Mammary epithelial cell (primary cell): Measurements from ENCODE around the gene DRD2.

Source experiments
- CTCF ChIP-seq, 2 donors: IDR thresholded peaks in 1 of 2; conservative IDR thresholded peaks in 1 of 2; 2 replicates each; pipeline ENCODE4 v1.5.1; 2011 to 2012; ENCODE audit warnings: inconsistent platforms in 2 of 2, low read length in 2 of 2, mild to moderate bottlenecking in 2 of 2, control low read depth in 1 of 2, low read depth in 1 of 2; ENCODE audit not compliant: insufficient read depth in 1 of 2; ENCODE audit errors: extremely low read depth in 1 of 2
- EZH2 ChIP-seq: IDR thresholded peaks from 2 replicates; pipeline ENCODE4 v1.6.1; 2012; ENCODE audit warnings: low read length, inconsistent platforms, borderline replicate concordance

GRCh38 chr11:113472471-113472870 lies 2.7 kb downstream of the DRD2 start:
- TF ChIP-seq CTCF (conservative IDR thresholded peaks at IDR 0.05 in 1 of 2, IDR thresholded peaks at IDR 0.05 in 1 of 2; ENCODE audit: extremely low read depth in 1 of 2, insufficient read depth in 1 of 2, low read depth in 1 of 2, low read length in 2 of 2): no peak
- TF ChIP-seq EZH2: no peak
